Measurements from ENCODE around the gene GTF2E1.
"Not testable (repeated sequence)": the region's sequence is repeated elsewhere in the genome, so short reads cannot be mapped to it uniquely, and the experiment has no call there.

GTF2E1 gene

DNA sequence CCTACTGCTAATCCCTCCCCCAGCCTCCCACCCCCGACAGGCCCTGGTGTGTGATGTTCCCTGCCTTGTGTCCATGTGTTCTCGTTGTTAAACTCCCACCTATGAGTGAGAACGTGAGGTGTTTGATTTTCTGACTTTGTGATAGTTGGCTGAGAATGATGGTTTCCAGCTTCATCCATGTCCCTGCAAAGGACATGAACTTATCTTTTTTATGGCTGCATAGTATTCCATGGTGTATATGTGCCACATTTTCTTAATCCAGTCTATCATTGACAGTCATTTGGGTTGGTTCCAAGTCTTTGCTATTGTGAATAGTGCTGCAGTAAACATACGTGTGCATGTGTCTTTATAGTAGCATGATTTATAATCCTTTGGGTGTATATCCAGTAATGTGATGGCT is 16.0 kb downstream of the GTF2E1 start:
- DNase-seq = not testable (repeated sequence)

DNA sequence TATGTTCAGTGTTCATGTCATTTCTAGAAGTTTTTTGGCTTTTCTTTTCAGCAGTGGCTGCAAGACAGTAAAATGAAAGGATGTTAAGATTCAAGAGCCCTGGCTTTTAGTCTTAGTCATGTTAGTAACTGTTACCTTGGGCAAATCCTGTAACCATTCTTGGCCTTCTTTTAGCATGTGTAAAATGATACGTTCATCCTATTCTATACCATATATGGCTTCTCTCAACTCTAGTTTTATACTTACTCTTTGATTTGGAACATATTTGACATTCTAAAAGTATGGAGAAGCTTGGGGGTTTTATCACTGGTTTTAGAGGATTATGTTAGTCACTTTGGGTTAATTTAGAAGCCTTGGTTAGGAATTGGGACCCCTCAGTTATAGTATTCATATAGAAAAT is 20.1 kb downstream of the GTF2E1 start:
- no peak for DNase-seq

DNA sequence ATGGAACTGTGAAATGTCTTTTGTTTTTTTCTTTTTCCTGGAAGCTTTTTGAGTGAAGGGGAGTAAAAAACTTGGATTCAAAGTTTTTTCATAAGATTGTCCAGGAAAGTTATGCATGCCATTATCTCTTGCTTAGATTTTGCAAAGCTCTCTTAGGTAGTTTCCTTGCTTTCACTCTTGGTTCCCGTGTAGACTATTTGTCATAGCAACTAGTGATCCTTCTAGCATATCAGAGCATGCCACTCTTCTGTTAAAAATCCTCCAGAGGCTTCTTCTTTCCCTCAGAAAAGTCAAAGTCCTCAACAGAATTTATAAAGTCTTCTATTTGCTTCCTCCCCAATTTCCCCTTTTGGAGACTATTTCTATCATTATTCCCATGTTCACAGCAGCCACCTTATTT is 21.1 kb downstream of the GTF2E1 start:
- DNase-seq = no peak

DNA sequence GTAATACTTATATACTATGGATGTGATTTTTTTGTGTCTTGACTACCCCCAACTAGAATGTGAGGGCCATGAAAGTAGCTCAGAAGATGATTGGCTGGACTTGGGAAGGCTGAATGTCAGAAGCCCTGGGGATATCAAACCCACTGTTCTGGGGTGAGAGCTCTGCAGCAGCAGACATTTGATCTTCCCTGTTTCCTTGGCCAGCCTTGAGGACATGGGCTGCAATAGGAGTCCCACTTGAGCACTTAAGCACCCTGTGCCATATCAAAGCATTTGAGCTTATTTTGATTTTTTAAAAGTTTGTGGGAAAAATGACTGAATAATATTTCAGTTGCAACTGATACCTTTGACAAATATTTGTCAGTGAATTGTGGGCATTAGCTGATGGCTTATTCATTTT is 21.7 kb downstream of the GTF2E1 start:
- DNase-seq = no peak

DNA sequence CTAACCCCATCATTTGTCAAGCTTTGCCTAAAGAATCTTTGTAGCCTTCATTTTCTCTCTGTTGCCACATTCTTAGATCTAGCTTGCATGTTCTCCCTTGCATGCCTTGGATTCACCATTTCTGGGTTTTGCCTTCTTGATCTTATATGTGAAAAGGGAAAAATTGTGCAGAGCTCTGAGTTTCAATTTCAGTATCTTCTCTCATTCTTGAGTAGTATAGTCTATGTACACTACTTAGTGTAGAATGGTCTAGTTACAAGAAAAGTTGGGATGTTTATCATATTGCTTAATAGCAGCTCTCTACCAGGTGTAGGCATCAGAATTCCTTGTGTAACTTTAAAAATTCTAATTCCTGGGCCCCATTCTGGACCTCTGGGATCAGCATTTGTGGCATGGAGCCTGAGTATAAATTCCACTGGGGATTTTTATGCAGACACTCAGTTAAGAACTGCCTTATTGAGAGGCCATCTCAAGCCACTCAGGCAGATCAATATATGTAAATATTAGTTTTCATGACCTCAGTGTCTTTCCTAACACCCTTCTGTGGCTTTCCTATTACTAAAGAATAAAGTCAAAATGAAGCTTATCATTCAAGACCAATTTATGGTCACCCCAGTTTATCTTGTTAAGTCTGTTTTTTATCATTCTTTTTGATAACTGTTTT is 23.4 kb downstream of the GTF2E1 start:
- DNase-seq = no peak

DNA sequence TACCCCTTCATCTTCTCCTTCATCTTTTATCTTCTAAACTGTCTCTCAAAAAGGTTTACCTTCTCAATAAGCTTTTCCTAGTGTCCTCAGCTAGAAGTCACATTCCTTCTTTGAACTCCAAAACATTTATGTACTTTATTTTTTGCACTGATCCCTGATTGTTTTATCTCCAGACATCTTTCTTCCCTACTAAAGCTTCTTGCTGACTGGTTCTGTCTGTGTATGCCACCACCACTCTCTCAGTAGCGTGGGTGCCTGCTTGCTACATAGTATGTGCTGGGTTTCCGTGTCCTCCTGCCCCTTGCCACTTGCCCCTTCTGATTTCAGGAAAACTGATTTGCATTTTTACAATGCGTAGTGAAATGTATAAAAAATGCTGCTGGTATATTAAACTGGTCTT is 24.0 kb downstream of the GTF2E1 start:
- no peak for DNase-seq

DNA sequence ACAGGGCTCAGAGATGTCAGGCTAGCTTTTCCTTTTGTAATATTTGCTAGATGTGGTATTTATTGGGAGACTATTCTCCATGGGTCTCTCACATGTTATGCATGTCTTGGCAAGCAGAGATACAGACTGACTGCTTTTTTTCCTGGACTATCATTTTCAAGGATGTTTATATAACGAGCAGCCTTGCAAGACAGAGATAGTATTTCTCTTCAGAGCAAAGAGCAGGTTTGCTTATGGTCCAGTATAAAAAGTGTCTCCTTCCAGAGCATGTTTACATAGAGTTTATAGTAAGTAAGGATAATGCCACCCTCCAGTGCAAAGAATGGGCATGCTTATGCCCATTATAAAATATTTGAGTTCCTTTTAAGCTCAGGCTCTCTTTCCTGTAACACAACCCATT is 24.6 kb downstream of the GTF2E1 start:
- no peak for DNase-seq

DNA sequence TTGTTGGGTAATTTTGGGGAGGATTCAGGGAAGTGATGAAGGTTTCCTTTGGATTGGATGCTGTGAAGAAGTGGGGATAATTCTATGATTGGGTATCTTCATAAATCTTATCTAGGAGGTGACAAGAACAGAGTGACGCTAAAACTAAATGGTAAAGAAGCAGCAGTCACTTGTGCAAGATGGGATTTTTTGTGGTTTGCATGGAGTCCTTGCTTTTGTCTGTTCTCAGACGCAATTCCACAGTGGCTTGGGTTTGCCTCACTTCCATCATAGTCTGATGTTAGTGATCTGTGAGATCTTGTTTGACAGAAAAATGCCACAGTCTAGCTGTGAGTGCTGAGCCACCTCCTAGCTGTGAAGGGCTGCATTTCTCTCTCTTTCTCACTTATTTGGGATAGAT is 26.9 kb downstream of the GTF2E1 start:
- no peak for DNase-seq

DNA sequence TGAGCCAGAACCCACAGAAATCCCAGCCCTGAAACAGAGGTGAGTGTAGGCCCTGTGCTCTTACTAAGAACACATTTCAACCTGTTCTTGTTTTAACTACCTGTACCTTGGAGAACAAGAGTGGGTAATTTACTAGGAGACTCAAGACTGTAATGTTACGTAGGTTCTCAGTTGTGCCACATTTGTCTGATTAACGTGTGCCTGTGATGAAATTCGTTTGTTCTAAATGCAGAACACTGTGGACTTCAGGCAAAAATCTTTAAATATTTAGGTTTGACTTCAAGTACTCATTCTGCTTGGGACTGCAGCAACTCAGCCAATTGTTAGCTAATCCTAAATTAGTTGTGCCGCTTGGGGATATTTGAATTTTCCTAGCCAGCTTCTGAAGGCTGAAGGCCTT is 28.3 kb downstream of the GTF2E1 start:
- DNase-seq = no peak

DNA sequence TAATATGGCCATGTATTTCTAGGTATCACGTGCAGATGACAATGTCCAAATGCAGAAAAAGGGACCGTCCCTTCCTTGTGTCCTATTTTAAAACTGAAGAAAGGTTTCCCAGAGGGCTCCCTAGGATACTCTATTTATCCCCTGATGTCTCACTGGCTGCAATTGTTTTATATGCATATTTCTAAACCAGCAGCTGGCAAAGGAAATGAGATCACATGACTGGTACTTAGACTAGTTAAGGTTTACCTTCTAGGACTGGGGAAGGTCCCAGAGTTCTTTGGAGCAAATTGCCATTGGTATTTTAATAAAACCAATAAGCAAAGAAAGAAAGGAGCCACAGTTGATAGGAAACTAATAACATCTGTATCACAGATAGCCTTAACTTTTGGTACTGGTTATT is 29.5 kb downstream of the GTF2E1 start:
- DNase-seq = no peak

DNA sequence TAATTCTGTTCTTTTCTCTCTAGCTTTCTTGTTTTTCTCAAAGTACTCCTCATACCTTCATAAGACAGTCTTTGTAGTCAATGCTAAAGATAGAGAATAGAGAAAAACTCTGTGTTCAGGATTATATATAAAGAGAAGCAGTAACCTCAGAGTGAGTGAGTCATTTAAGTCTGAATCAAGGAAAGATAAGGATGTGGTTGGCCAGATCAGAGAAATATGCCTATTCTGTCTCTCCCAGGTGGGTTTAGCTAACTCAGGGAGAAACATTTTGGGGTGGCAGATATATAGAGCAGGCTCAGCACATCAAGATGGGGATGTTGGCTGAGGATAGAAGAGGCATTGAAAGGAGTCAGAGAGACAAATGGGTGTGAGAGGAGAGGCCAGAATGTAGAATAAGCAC is 31.4 kb downstream of the GTF2E1 start:
- no peak for DNase-seq

DNA sequence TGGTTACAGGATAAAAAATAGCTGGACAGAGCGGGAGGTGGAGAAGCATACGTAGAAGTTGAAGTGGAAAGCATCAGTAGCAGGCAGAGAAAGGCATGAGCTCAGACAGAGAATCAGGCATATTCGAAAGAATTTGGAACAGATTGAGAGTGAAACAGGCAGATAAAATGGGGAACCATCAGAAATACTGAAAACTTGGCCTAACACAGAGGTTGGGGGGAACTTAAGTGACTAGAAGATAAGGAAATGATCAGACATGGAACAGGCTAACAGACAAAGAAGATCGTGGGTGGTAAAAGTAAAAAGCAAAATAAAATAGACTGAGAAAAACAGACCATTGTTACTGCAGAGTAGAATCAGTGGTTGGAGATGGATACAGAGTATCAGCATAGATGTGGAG is 32.9 kb downstream of the GTF2E1 start:
- DNase-seq = no peak

DNA sequence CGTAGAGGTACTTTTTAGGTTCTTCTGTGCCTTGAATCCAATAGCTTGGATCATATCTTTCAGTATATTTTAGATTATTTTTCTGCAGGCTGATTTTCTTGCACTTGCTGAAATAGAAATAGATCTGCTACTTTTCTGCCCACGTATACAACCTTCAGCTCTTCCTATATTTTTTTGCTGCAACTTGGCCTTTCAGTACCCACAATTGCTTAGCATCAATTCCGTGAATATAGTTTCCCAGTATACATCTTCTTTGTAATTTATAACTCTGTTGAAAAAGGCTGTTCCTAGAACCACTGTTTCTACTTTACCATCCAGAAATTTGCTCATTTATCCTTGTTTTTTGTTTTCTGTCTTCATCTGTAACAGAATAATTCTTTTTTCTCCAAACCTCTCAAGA is 36.2 kb downstream of the GTF2E1 start:
- DNase-seq = no peak

DNA sequence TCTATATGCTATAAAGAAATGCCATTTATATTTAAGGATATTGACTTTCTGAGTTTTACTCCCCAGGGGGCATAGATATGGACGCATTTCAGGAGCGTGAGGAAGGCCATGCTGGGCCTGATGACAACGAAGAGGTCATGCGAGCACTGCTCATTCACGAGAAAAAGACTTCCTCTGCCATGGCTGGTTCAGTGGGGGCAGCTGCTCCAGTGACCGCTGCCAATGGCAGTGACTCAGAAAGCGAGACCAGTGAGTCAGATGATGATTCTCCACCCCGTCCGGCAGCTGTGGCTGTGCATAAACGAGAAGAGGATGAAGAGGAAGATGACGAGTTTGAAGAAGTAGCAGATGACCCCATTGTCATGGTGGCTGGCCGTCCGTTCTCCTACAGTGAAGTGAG is 38.4 kb downstream of the GTF2E1 start:
- DNase-seq = no peak

DNA sequence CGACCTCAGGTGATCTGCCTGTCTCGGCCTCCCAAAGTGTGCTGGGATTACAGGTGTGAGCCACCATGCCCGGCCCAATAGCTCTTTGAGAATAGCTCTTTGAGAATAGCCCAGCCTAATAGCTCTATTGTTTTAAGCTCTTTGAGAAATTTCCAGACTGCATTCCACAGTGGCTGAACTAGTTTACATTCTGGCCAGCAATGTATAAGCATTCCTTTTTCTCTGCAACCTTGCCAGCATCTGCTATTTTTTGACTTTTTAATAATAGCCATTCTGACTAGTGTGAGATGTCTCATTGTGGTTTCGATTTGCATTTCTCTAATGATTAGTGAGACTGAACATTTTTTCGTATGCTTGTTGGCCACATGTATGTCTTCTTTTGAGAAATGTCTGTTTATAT is 43.3 kb downstream of the GTF2E1 start:
- DNase-seq = not testable (repeated sequence)

DNA sequence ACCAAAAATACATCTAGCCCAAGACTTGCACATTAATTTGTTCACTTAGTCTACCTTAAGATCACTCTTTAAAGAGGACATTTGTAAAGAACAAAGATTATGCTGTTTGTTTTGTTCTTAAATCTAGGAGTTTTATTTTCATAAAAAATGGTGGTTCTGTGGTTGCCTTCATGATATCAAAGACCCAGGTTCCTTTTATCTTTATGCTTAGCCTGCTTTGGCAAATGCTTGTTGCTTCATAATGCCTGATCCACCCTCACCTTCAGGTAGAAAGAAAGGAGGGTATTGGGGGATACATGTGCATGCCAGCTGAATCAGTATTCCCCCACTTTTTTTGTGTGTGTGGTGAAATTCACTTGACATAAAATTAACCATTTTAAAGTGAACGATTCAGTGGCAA is 48.5 kb downstream of the GTF2E1 start:
- no peak for DNase-seq

DNA sequence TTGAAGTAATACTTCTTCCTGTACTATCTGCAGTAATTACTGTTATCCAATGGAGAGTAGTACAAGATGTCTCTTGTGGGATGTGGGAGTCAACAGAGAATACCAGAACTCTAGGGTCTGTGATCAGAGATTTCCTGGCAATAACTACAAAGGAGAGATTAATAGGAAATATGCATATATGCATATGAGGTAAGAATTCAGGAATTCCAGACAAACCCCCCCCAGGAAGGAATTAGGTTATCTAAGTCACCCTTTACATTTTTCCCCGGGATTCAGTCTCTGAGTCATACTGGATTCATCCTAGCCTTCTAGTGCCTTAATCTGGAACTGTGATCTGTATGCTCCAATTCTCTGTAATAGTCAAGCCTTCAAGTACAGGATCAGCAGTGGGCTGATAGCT is 49.4 kb downstream of the GTF2E1 start:
- DNase-seq = no peak

DNA sequence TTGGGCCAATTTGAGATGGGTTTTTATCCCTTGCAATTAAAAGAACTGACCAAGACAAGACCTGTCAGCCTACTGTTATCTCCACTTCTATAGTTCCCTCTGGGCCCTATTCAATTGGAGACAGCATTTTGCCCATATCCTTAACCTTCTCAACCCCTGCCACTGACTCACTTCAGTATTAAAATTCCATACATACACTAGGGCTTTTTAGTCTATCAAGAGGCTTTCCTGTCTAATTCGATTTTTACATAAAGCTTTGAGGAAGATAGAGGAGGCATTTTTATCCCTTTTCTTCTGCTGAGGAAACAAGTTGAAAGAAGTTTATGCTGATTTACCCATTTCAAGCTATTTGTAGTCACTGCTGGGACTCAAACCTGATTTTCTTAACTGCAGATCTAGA is 51.1 kb downstream of the GTF2E1 start:
- DNase-seq = no peak

DNA sequence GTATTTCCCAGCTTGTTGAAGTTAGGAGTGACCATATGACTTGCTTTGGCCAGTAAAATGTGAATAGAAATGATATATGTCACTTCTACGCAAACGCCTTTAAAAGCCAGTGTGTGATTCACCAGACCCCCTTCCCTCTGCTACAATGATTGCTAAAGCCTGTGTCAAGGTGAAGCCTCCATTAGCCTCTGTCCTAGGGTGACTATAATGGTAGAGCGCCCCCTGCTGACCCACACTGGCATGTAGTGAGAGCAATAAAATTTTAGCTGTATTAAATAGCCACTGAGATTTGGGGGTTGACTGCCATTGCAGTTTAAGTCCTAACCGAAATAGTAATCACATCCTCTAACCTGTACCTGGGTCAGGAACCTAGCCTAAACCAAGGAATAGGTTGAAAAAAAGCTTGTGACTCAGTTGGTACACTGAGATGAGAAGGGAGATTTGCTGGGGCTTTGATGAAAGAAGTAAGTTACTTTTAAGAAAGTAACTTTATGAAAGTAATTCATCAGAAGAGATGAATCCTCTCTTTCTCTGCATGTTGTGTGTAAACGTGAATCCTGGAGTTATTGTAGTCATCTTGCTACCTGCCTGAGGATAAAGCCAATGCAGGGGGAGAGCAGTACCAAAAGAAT is 52.6 kb downstream of the GTF2E1 start:
- DNase-seq = peak; percentile 65

DNA sequence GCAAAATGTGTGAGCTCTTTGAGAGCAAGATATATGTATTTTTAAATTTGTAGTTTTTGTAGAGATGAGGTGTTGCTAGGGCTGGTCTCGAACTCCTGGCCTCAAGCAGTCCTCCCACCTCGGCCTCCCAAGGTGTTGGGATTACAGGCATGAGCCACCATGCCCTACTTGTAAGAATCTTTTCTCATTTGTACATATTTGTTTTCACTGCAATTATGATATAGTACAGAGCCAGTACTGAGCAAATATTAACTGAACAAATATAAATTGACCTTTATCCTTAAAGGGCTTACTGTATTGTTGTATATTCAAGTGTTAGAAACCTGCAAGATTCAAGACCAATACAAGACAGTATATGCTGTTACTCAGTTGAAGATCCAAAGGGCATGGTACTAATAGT is 53.4 kb downstream of the GTF2E1 start:
- DNase-seq = no peak

DNA sequence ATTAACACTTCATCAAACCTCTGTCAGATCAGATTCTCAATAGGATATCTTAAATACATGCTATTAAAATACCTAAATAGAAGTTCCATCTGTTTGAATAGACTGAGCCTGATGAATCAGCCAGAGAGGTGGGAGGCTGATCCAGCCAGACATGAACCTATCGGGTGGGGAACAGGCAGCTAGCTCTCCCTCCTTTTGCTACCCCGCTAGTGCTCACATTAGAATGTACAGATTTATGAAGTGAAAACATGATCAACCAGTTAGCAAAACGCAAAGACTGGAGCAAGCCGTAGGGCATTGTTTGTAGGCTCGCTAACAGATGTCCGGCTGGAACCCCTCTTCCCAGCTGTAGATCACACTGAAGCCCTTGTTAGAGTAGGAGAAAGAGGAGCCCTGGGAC is 54.4 kb downstream of the GTF2E1 start:
- no peak for DNase-seq

DNA sequence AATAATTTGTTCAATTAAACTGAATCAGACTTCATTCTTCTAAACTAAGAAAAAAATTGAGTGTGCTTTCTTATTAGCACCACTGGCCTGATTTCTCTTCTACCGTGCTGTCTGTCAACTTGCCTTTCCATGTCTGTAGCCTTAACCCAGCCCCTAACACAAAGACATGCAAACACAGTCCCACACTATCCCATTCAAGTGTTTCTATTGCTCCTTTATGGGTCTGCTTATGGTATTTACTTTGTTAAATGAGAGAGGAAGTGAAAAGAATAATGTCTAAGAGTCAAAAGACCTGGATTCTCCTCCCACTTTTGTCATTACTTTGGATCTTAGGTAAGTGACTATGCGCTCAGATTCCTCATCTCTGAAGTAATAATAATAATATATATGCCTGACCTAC is 55.3 kb downstream of the GTF2E1 start:
- no peak for DNase-seq

DNA sequence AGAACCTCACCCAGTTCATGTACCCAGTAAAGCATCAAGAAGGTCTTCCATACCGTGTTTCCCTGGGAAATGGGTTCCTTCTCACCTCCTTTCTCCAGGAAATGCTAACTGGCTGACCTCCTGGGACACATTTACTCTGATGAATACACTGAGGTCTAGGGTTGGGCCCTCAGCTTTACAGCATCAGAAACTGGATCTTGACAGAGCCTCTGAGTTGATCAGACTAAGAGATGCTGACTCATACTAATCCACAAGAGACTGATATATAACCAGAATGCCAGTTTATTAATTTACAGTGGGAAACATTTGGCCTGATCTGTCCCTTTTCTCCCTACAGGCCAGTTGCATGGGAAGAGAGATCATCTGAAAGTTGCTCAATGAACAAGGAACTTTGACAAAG is 55.8 kb downstream of the GTF2E1 start:
- no peak for DNase-seq

DNA sequence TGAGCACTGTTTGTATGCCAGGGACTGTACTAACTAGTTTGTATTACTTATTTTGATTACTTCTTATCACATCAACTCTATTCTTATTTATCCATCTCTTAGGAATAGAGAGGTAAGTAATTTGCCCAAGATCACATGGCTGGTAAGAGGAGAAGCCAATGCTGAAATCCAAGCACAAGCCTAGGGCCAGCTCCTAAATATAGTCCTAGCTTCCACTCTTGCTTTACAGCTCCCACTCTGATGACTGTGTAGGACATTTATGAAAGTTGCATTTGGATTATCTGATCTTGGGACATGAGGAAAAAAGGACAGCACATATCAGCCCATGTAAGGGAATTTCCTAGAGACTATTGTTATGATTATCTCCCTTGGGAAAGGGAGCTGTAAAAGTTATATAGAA is 58.1 kb downstream of the GTF2E1 start:
- no peak for DNase-seq

DNA sequence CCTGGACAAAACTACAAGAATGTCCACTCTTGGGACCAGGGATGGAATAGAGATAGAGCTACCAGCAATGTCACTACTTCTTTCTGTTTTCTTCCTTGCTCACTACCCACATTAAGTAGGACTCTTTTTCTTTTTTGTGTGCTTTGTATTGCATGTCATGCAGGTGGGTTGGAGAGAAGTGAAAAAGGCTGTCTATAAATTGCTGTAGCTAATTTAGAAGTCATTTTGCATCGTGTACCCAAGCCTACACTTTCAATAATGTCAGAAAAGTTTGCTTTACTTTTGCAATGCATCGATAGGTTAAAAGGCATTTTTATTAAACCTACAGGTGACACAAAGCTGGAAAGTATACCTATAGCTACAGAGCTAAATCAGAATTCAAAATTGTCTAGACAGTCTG is 58.9 kb downstream of the GTF2E1 start:
- DNase-seq = no peak

Measured in NCI-H1092 treated with DMSO at 0.1 percent for 48 hours (cell line).